Measurements from ENCODE around the gene EPHA8. TPM values are rescaled to one million over a fixed set of nuclear protein-coding genes. Genes with fewer than 3 reads are reported as not detected.

The EPHA8 gene
- total RNA-seq, 1 experiment from 2014 or later, result not detected

DNA sequence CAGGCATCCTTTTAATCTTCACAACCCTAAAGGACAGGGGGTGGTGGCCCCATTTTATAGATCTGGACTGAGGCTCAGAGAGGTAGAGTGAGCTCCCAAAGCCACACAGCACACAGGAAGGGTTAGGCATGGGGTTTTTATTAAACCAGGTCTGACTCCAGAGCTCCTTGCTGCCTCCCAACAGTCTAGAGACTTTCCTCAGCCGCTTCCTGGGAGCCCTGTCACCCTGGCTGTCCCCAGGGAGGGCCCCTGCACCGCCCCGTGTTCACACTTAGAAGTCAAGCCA lies 8.0 kb upstream of the EPHA8 start:
- intact Hi-C loops (cut with micrococcal nuclease; ENCODE audit: unreplicated experiment), result no loop called here
- Histone ChIP-seq H3K4me3 (ENCODE audit: low read depth, low read length) (no peak overlapping the region), H3K4me1 (no peaks in the 10 kb centered on the region), H3K9me3 (no peaks in the 10 kb centered on the region), H3K27me3 (replicated peaks; ENCODE audit: control insufficient read depth, insufficient read depth, low read length) (no peaks in the 10 kb centered on the region; the same call in 1 of the 2 replicates), H3K36me3 (ENCODE audit: control insufficient read depth, insufficient read depth, low read length) (no peaks in the 10 kb centered on the region)
- ChIA-PET POLR2A (no interaction called here), CTCF (no interaction called here)
- no peak overlapping the region for H3K4me3 Mint-ChIP-seq (ENCODE audit: unreplicated experiment)
- no peaks in the 10 kb centered on the region for H3K9me3 Mint-ChIP-seq (ENCODE audit: unreplicated experiment)
- no peaks in the 10 kb centered on the region for H3K4me1 Mint-ChIP-seq (ENCODE audit: low read depth, unreplicated experiment)
- no peaks in the 10 kb centered on the region for H3K36me3 Mint-ChIP-seq (ENCODE audit: insufficient read depth, unreplicated experiment)
- TF ChIP-seq, protein P1, sequence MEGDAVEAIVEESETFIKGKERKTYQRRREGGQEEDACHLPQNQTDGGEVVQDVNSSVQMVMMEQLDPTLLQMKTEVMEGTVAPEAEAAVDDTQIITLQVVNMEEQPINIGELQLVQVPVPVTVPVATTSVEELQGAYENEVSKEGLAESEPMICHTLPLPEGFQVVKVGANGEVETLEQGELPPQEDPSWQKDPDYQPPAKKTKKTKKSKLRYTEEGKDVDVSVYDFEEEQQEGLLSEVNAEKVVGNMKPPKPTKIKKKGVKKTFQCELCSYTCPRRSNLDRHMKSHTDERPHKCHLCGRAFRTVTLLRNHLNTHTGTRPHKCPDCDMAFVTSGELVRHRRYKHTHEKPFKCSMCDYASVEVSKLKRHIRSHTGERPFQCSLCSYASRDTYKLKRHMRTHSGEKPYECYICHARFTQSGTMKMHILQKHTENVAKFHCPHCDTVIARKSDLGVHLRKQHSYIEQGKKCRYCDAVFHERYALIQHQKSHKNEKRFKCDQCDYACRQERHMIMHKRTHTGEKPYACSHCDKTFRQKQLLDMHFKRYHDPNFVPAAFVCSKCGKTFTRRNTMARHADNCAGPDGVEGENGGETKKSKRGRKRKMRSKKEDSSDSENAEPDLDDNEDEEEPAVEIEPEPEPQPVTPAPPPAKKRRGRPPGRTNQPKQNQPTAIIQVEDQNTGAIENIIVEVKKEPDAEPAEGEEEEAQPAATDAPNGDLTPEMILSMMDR (IDR thresholded peaks at IDR 0.05; ENCODE audit: insufficient read depth in 1 of 2, low read depth in 1 of 2, low read length in 1 of 2, severe bottlenecking in 1 of 2, unreplicated experiment in 1 of 2), result no peak
- H3K27ac Mint-ChIP-seq (ENCODE audit: unreplicated experiment), result no peak overlapping the region
- peaks cover 11% of the 10 kb centered on the region for H3K27me3 Mint-ChIP-seq (ENCODE audit: insufficient read depth, unreplicated experiment)
- no peak for DNase-seq
- BruUV-seq (replicated peaks), result no TSS peak

DNA sequence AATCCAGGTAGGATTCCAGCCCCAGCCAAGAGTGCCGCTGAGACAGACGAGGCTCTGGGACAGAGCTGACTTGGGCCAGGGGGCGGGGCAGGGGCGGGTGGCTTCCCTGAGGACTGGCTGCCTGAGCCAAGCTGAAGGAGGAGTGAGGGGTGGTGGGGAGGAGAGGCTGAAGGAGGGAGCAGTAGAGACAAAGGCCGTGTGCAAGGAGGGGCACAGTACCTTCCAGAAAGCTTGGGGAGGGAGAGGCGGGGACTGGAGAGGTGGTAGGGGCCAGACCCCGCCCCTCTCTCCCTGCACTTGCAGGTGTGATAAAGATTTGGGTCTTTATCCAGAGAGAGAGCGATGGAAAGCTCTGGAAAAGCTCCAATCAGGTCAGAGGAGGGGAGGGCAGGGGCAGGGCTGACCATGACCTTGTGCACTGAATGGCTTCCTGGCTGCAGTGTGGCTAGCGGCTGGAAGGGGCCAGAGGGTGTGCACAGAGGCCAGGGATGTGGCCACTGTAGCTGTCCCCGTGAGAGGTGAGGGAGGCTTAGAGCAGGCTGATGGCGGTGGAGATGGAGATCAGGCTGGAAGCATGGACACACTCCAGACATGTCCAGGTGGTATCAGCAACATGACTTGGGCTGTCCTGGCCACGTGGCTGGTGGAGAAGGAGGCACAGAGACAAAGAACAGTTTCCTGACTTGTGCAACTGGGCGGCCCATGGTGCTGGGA lies 6.7 kb upstream of the EPHA8 start:
- Histone ChIP-seq H3K9me3 (no peaks in the 10 kb centered on the region), H3K36me3 (ENCODE audit: control insufficient read depth, insufficient read depth, low read length) (no peaks in the 10 kb centered on the region), H3K27me3 (replicated peaks; ENCODE audit: control insufficient read depth, insufficient read depth, low read length) (no peaks in the 10 kb centered on the region; the same call in 1 of the 2 replicates), H3K4me3 (ENCODE audit: low read depth, low read length) (no peak overlapping the region), H3K4me1 (no peaks in the 10 kb centered on the region)
- CTCF ChIA-PET, result no interaction called here
- BruUV-seq (replicated peaks), result no TSS peak
- Mint-ChIP-seq H3K27me3 (ENCODE audit: insufficient read depth, unreplicated experiment) (peaks cover 14% of the 10 kb centered on the region), H3K4me3 (ENCODE audit: unreplicated experiment) (no peak overlapping the region), H3K9me3 (ENCODE audit: unreplicated experiment) (no peaks in the 10 kb centered on the region), H3K4me1 (ENCODE audit: low read depth, unreplicated experiment) (no peaks in the 10 kb centered on the region), H3K36me3 (ENCODE audit: insufficient read depth, unreplicated experiment) (no peaks in the 10 kb centered on the region), H3K27ac (ENCODE audit: unreplicated experiment) (no peak overlapping the region)
- no peak for DNase-seq
- intact Hi-C loops (cut with micrococcal nuclease; ENCODE audit: unreplicated experiment), result no loop called here
- TF ChIP-seq, protein P1 (IDR thresholded peaks at IDR 0.05; ENCODE audit: insufficient read depth in 1 of 2, low read depth in 1 of 2, low read length in 1 of 2, severe bottlenecking in 1 of 2, unreplicated experiment in 1 of 2), result no peak
- POLR2A ChIA-PET, result no interaction called here

DNA sequence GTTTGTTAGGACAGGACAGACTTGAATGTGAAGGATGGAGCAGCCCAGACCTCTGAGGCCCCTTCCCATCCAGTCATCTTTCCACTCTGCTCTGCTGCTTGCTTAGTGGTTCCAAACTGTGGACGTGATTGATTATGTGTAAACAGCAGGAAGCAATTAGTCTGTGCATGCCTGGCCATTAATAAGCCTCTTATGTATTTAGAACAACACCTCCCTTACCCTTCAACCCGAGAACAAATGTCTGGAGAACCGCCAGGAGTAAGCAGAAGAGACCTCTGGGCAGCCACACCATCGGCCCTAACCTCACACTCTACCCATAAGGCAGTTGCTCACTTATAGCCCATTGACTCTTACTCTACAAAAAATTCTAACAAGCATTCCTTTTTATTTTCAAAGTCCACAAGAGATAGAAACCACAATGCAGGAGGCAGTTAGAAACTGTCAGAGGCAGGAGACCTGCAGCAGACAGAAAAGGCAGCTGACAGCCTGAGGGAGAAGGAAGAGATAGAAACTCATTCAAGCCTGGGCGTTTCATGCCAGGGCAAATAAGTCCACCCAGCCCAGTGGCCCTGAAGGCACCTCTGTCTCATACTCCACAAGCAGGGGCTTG lies 5.8 kb upstream of the EPHA8 start:
- Mint-ChIP-seq H3K36me3 (ENCODE audit: insufficient read depth, unreplicated experiment) (no peaks in the 10 kb centered on the region), H3K27me3 (ENCODE audit: insufficient read depth, unreplicated experiment) (peaks cover 16% of the 10 kb centered on the region), H3K4me3 (ENCODE audit: unreplicated experiment) (no peak overlapping the region), H3K9me3 (ENCODE audit: unreplicated experiment) (no peaks in the 10 kb centered on the region), H3K27ac (ENCODE audit: unreplicated experiment) (no peak overlapping the region), H3K4me1 (ENCODE audit: low read depth, unreplicated experiment) (no peaks in the 10 kb centered on the region)
- DNase-seq, result no peak
- Histone ChIP-seq H3K4me3 (ENCODE audit: low read depth, low read length) (no peak overlapping the region), H3K36me3 (ENCODE audit: control insufficient read depth, insufficient read depth, low read length) (no peaks in the 10 kb centered on the region), H3K4me1 (no peaks in the 10 kb centered on the region), H3K27me3 (replicated peaks; ENCODE audit: control insufficient read depth, insufficient read depth, low read length) (peaks cover 3% of the 10 kb centered on the region), H3K9me3 (no peaks in the 10 kb centered on the region)
- CTCF ChIA-PET, result no interaction called here
- POLR2A ChIA-PET, result no interaction called here
- TF ChIP-seq, protein P1 (IDR thresholded peaks at IDR 0.05; ENCODE audit: insufficient read depth in 1 of 2, low read depth in 1 of 2, low read length in 1 of 2, severe bottlenecking in 1 of 2, unreplicated experiment in 1 of 2), result no peak
- BruUV-seq (replicated peaks), result no TSS peak
- intact Hi-C loops (cut with micrococcal nuclease; ENCODE audit: unreplicated experiment), result no loop called here

Measured in Caco-2 (cell line).